HL-60 (cell line): ENCODE results near the gene SERPINB2.

ENCODE experiments used
- SPI1 ChIP-seq: IDR thresholded peaks from 2 replicates; pipeline ENCODE4 v1.6.1; 2012; ENCODE audit warnings: low read depth, mild to moderate bottlenecking, borderline replicate concordance
- TF ChIP-seq, protein P1 (sequence below): IDR thresholded peaks from one replicate; pipeline ENCODE4 v1.5.1; 2011; ENCODE audit warnings: low read length, control low read depth, inconsistent platforms; ENCODE audit not compliant: insufficient read depth

DNA sequence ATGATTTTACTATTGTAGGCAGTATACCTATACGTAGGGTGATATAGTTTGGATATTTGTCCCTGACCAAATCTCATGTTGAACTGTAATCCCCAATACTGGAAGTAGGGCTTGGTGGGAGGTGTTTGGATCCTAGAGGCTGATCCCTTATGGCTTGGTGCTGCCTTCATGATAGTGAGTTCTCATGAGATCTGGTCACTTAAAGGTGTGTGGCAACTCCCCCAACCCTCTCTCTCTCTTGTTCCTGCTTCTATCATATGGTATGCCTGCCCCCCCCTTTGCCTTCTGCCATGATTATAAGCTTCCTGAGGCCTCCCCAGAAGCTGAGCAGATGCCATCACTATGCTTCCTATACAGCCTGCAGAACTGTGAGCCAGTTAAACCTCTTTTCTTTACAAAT is 18.6 kb downstream of the SERPINB2 start:
- TF ChIP-seq, protein P1, sequence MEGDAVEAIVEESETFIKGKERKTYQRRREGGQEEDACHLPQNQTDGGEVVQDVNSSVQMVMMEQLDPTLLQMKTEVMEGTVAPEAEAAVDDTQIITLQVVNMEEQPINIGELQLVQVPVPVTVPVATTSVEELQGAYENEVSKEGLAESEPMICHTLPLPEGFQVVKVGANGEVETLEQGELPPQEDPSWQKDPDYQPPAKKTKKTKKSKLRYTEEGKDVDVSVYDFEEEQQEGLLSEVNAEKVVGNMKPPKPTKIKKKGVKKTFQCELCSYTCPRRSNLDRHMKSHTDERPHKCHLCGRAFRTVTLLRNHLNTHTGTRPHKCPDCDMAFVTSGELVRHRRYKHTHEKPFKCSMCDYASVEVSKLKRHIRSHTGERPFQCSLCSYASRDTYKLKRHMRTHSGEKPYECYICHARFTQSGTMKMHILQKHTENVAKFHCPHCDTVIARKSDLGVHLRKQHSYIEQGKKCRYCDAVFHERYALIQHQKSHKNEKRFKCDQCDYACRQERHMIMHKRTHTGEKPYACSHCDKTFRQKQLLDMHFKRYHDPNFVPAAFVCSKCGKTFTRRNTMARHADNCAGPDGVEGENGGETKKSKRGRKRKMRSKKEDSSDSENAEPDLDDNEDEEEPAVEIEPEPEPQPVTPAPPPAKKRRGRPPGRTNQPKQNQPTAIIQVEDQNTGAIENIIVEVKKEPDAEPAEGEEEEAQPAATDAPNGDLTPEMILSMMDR = no peak
- no peak for TF ChIP-seq SPI1
